ENCODE measurements around the gene NRL. TPM values are rescaled to one million over a fixed set of nuclear protein-coding genes. Genes with fewer than 3 reads are reported as not detected.

NRL gene
- total RNA-seq, 6 donors from 2014 or later: 2.6 to 9.8 (median 4.4) TPM

DNA sequence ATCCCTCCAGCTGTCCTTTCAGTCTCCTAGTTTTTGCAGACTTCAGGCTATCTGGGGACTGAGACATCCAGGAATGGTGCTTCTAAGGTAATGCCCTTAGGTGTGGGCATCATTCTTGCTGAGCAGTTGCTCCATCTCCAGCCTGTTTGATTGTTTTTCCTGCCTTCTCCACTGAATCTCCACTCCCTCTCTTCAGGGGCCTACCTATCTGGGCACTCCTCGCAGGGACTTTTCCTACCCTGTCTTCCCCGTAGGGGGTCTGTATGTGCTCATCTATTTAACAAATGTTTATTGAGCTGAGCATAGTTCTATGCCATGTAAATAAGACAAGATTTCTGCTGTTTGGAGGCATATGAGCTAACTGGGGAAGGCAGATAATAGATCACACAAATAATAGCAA lies 18.2 kb upstream of the NRL start:
- Histone ChIP-seq H3K27me3 (no peaks in the 10 kb centered on the region), H3K9me3 (no peaks in the 10 kb centered on the region), H3K27ac (no peak overlapping the region), H3K4me3 (no peak overlapping the region), H3K4me1 (peaks cover 13 to 32% (median 25%) of the 10 kb centered on the region in 4 donors), H3K36me3 (peaks cover 0 to 6% (median 6%) of the 10 kb centered on the region in 4 donors)
- no peak for TF ChIP-seq POLR2AphosphoS5 (IDR thresholded peaks at IDR 0.05)
- ATAC-seq (ENCODE audit: low FRiP score in 2 of 2): no peak
- WGBS, 2 donors: 93 to 96% methylated on average over 2 of the region's 2 CpGs
- DNase-seq: no peak

DNA sequence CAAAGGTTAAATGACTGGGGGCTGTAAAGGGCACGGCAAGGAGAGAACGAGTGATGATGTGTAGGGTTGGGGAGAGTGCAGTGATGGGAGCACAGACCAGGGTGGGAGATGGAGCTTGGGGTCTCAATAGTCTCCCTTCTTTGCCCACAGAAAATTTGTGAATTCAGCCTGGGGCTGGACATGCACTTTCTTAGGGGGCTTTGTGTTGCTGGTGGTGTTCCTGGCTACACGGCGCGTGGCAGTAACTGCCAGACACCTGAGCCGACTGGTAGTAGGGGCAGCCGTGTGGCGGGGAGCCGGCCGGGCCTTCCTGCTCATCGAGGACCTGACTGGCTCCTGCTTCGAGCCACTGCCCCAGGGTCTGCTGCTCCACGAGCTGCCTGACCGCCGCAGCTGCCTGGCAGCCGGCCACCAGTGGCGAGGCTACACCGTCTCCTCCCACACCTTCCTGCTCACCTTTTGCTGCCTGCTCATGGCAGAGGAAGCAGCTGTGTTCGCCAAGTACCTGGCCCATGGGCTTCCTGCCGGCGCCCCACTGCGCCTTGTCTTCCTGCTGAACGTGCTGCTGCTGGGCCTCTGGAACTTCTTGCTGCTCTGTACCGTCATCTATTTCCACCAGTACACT lies 17.4 kb upstream of the NRL start:
- DNase-seq: peak in 1 of 2 donors; percentile 84
- Histone ChIP-seq H3K27me3 (no peaks in the 10 kb centered on the region), H3K27ac (peak overlapping the region in 3 of 4 donors; percentile 38 to 77 (median 51)), H3K4me1 (peaks cover 9 to 24% (median 19%) of the 10 kb centered on the region in 4 donors), H3K4me3 (no peak overlapping the region), H3K9me3 (no peaks in the 10 kb centered on the region), H3K36me3 (no peaks in the 10 kb centered on the region)
- WGBS, 2 donors: 69 to 70% methylated on average over 13 to 24 of the region's 24 CpGs
- TF ChIP-seq POLR2A (IDR thresholded peaks at IDR 0.05) (no peak), POLR2AphosphoS5 (IDR thresholded peaks at IDR 0.05) (no peak)
- TF ChIP-seq, protein P1, sequence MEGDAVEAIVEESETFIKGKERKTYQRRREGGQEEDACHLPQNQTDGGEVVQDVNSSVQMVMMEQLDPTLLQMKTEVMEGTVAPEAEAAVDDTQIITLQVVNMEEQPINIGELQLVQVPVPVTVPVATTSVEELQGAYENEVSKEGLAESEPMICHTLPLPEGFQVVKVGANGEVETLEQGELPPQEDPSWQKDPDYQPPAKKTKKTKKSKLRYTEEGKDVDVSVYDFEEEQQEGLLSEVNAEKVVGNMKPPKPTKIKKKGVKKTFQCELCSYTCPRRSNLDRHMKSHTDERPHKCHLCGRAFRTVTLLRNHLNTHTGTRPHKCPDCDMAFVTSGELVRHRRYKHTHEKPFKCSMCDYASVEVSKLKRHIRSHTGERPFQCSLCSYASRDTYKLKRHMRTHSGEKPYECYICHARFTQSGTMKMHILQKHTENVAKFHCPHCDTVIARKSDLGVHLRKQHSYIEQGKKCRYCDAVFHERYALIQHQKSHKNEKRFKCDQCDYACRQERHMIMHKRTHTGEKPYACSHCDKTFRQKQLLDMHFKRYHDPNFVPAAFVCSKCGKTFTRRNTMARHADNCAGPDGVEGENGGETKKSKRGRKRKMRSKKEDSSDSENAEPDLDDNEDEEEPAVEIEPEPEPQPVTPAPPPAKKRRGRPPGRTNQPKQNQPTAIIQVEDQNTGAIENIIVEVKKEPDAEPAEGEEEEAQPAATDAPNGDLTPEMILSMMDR (IDR thresholded peaks at IDR 0.05): no peak
- no peak for ATAC-seq (ENCODE audit: low FRiP score in 2 of 2)

DNA sequence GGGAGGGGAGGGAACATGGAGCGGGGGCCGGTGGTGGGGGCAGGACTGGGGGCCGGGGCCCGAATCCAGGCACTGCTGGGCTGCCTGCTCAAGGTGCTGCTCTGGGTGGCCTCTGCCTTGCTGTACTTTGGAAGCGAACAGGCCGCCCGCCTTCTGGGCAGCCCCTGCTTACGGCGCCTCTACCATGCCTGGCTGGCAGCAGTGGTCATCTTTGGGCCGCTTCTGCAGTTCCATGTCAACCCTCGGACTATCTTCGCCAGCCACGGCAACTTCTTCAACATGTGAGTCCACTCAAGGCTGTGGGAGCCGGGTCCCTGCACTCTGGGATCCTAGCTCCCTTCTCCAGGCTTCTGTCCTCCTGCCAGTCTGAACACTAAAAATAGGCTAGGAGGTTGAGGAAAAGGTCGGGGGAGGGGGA lies 16.8 kb upstream of the NRL start:
- Histone ChIP-seq H3K4me3 (no peak overlapping the region), H3K27me3 (no peaks in the 10 kb centered on the region), H3K27ac (peak overlapping the region; percentile 51 to 77 (median 72)), H3K4me1 (peaks cover 3 to 18% (median 13%) of the 10 kb centered on the region in 4 donors), H3K9me3 (no peaks in the 10 kb centered on the region), H3K36me3 (no peaks in the 10 kb centered on the region)
- ATAC-seq (ENCODE audit: low FRiP score in 2 of 2) (no peak), DNase-seq (no peak)
- 84 to 94% methylated on average over 7 to 15 of the region's 15 CpGs for WGBS, 2 donors
- TF ChIP-seq EP300 (IDR thresholded peaks at IDR 0.05) (no peak), POLR2A (IDR thresholded peaks at IDR 0.05) (no peak), POLR2AphosphoS5 (IDR thresholded peaks at IDR 0.05) (no peak)
- TF ChIP-seq, protein P1 (IDR thresholded peaks at IDR 0.05): no peak

DNA sequence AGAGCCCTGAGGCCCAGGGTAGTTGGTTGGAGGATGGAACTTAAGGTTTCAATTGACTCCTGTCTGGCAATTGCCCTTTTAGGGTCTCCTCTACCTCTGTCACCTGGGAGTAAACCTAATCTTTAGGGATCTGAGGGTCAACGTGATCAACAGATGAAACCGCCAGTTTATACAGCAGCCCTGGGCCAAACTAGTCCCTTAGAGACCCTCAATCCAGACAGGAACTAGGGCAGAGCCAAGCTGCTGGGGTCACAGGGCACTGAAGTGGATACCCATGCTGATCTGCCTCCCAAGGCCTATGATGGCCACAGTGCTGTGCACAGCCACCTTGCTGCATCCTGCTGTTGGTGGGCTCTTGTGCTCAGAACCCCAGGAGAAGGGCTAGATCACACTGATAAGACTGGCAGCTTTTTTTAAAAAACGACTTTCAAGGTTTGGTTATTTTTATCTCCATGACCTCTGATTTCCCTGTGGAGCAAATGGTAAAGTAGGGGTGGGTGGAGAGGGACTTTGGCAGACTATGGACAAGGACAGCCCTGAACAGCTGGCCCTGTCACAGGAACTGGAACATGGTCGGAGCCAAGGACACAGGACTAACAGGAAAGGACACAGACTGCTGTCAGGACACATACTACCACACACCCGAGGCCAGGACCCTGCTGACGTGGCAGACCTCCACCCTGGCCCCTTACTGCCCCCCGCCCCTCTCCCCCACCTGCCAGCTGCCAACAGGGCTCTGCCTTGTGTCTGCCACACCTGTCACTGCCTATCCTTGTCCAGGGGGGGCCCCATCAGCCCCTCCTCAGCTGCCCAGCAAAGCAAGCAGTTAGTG lies 16.2 kb upstream of the NRL start:
- WGBS, 2 donors: 53 to 64% methylated on average over 4 to 5 of the region's 7 CpGs
- peak in 1 of 2 donors; percentile 50 for ATAC-seq (ENCODE audit: low FRiP score in 2 of 2)
- Histone ChIP-seq H3K27ac (peak overlapping the region; percentile 51 to 77 (median 72)), H3K27me3 (no peaks in the 10 kb centered on the region), H3K4me3 (no peak overlapping the region), H3K9me3 (no peaks in the 10 kb centered on the region), H3K4me1 (peaks cover 3 to 16% (median 11%) of the 10 kb centered on the region in 4 donors), H3K36me3 (no peaks in the 10 kb centered on the region)
- no peak for TF ChIP-seq EP300 (IDR thresholded peaks at IDR 0.05)
- TF ChIP-seq POLR2AphosphoS5 (IDR thresholded peaks at IDR 0.05): peak in 1 of 2 donors; percentile 45
- no peak for DNase-seq

DNA sequence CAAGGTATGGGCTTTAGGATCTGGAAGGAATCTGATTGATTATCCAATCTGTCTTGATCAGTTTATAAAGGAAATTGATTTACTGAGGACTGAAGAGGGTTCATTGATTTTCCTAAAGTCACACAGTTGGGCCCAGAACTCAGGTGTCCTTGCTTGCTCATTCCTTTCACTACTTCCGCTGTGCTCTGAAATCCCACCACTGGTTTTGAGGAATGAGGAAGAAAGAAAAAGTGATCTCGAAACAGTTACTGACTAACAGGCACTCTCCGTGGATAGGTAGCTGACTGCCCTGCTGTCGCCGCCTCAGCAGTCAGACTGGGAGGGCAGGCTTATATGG lies 15.6 kb upstream of the NRL start, which contains the start of gene FITM1:
Gene FITM1, plus strand, starts transcription at position 280 of the 337 bp plus-strand sequence. CDS start 905 bp downstream, outside the sequence.
- no peak for ATAC-seq (ENCODE audit: low FRiP score in 2 of 2)
- WGBS, 2 donors: 79 to 95% methylated on average over 5 of the region's 5 CpGs

More for the DNA sequence above, 15.6 kb upstream of the NRL start, which contains the start of gene FITM1:
- H3K9me3 ChIP-seq: no peaks in the 10 kb centered on the region
- H3K4me3 ChIP-seq: no peak within 1 kb of the TSS
- no peaks in the 10 kb centered on the region for H3K27me3 ChIP-seq
- H3K27ac ChIP-seq: peak within 1 kb of the TSS; percentile 51 to 77 (median 72)
- no peak for DNase-seq
- TF ChIP-seq POLR2AphosphoS5 (IDR thresholded peaks at IDR 0.05): no peak
- TF ChIP-seq, protein P1 (IDR thresholded peaks at IDR 0.05): no peak
- no peak for TF ChIP-seq POLR2A (IDR thresholded peaks at IDR 0.05)
- TF ChIP-seq EP300 (IDR thresholded peaks at IDR 0.05): no peak
- no peaks in the 10 kb centered on the region for H3K36me3 ChIP-seq
- H3K4me1 ChIP-seq: peaks cover under 1 to 12% (median 9%) of the 10 kb centered on the region in 4 donors
